Naive thymus-derived CD4-positive, alpha-beta T cell (primary cell): Measurements from ENCODE around the gene NFATC3. TPM values are rescaled to one million over a fixed set of nuclear protein-coding genes. Genes with fewer than 3 reads are reported as not detected.
A peak's percentile ranks its signal among the peaks of the same experiment; 100 is the strongest.

Experiments used
- ATAC-seq: fragments of 150-1000 bp; cut with Tn5 transposase; 2 replicates; pipeline ENCODE4 v1.10.0; 2021; ENCODE audit warnings: mild to moderate bottlenecking, moderate library complexity
- CTCF ChIA-PET: fragments of 350-600 bp; sonication (Branson Sonifier 250); formaldehyde crosslinking; loops from one replicate; lab custom pipeline; 2021; ENCODE audit warnings: antibody characterized with exemption; lab: Charles Lee
- POLR2A ChIA-PET: fragments of 350-600 bp; sonication (Branson Sonifier 250); formaldehyde crosslinking; loops from one replicate; lab custom pipeline; 2021; ENCODE audit warnings: antibody characterized with exemption, inconsistent platforms; lab: Charles Lee
- DNase-seq, 9 donors: peaks; one replicate each; pipeline versions ENCODE4 v3.0.0 to v3.0.0-alpha.2; 2020 to 2022; ENCODE audit warnings: mixed read lengths in 1 of 9
- H3K27ac ChIP-seq: one replicate; pipeline ENCODE4 v1.7.0; 2013; ENCODE audit warnings: mild to moderate bottlenecking, low read depth, low read length, moderate library complexity
- H3K27me3 ChIP-seq, 2 donors: one replicate each; pipeline ENCODE4 v1.7.0; 2013; ENCODE audit warnings: low read length in 2 of 2, mild to moderate bottlenecking in 2 of 2, moderate library complexity in 2 of 2; ENCODE audit not compliant: control insufficient read depth in 2 of 2, insufficient read depth in 2 of 2
- H3K36me3 ChIP-seq, 3 experiments: 1 replicate in 2 of 3; 2 replicates in 1 of 3; pipeline ENCODE4 v1.7.0; 2013; ENCODE audit warnings: low read length in 3 of 3, mild to moderate bottlenecking in 3 of 3, moderate library complexity in 1 of 3; ENCODE audit not compliant: insufficient read depth in 3 of 3, control insufficient read depth in 2 of 3
- H3K4me1 ChIP-seq, 2 donors: one replicate each; pipeline ENCODE4 v1.7.0; 2013; ENCODE audit warnings: low read length in 2 of 2, mild to moderate bottlenecking in 2 of 2, moderate library complexity in 1 of 2; ENCODE audit not compliant: control insufficient read depth in 2 of 2, insufficient read depth in 2 of 2
- H3K4me3 ChIP-seq: 2 replicates; pipeline ENCODE4 v1.7.0; 2013; ENCODE audit warnings: mild to moderate bottlenecking, low read length
- H3K9me3 ChIP-seq, 3 experiments: 1 replicate in 2 of 3; 2 replicates in 1 of 3; pipeline ENCODE4 v1.7.0; 2013; ENCODE audit warnings: low read length in 3 of 3; ENCODE audit not compliant: control insufficient read depth in 2 of 3
- H3K27ac Mint-ChIP-seq, 9 donors: one replicate each; pipeline ENCODE4 v1.8.0; 2020 to 2022; ENCODE audit warnings: mixed read lengths in 9 of 9, mild to moderate bottlenecking in 8 of 9, moderate library complexity in 5 of 9, inconsistent platforms in 2 of 9
- H3K27me3 Mint-ChIP-seq, 5 donors: one replicate each; pipeline ENCODE4 v1.8.0; 2021 to 2022; ENCODE audit warnings: mixed read lengths in 5 of 5, mild to moderate bottlenecking in 1 of 5
- H3K36me3 Mint-ChIP-seq, 5 donors: one replicate each; pipeline ENCODE4 v1.8.0; 2020 to 2022; ENCODE audit warnings: mixed read lengths in 5 of 5, mild to moderate bottlenecking in 3 of 5, inconsistent platforms in 1 of 5
- H3K4me1 Mint-ChIP-seq, 7 donors: one replicate each; pipeline ENCODE4 v1.8.0; 2020 to 2022; ENCODE audit warnings: mixed read lengths in 7 of 7, mild to moderate bottlenecking in 3 of 7, inconsistent platforms in 1 of 7
- H3K4me3 Mint-ChIP-seq, 10 donors: one replicate each; pipeline ENCODE4 v1.8.0; 2020 to 2022; ENCODE audit warnings: mild to moderate bottlenecking in 10 of 10, mixed read lengths in 10 of 10, moderate library complexity in 6 of 10, inconsistent platforms in 2 of 10
- H3K9me3 Mint-ChIP-seq, 11 donors: one replicate each; pipeline ENCODE4 v1.8.0; 2020 to 2022; ENCODE audit warnings: mixed read lengths in 11 of 11, mild to moderate bottlenecking in 4 of 11, inconsistent platforms in 1 of 11, moderate library complexity in 1 of 11
- intact Hi-C, 2 donors: fragments of 100-400 bp; cut with micrococcal nuclease; formaldehyde crosslinking; loops; one replicate each; pipeline ENCODE4 v1.15.1; 2023
- polyA plus RNA-seq, 2 donors: library from polyadenylated mRNA; unstranded; fragments of 300-500 nt; fragmentation: Illumina TruSeq; gene quantifications; one replicate each; pipeline ENCODE4 v1.2.3, GENCODE V29; 2021
- total RNA-seq, 6 experiments: library from RNA in 5 of 6; stranded (reverse) in 5 of 6; gene quantifications; 1 replicate in 5 of 6; 2 replicates in 1 of 6; pipeline ENCODE4 v1.2.3 and lab custom pipeline; 2021 to 2026

The NFATC3 gene
- total and polyA plus RNA-seq, 7 experiments from 2014 or later = 75.8 to 151 (median 121) TPM

DNA sequence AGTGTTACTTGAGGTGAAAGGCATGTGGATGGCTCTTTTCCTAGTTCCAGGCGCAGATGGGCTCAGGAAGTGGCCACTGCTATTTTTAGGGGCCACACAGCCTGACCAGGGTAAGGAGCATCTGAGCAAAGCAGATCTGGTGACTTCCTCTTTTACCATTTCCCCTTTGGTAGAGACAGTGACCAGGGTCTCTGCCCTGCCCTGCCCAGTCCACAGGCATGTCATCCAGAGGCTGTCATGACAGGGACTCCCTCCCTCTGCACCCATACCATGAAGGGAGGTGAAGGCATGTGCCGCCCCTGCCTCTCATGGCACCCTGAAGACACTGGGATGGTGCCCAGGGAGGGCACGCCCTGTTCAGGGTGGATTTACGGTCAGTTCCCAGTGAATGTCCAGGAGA, 162.2 kb downstream of the NFATC3 start:
- Histone ChIP-seq H3K4me3 (no peak overlapping the region), H3K27ac (no peak overlapping the region), H3K4me1 (peaks cover 13 to 14% of the 10 kb centered on the region in 2 donors), H3K36me3 (peaks cover 0 to 34% (median 0%) of the 10 kb centered on the region in 3 experiments), H3K27me3 (no peaks in the 10 kb centered on the region), H3K9me3 (no peaks in the 10 kb centered on the region)
- H3K36me3 Mint-ChIP-seq = peaks cover 0 to 16% (median 8%) of the 10 kb centered on the region in 5 donors
- H3K4me1 Mint-ChIP-seq = peaks cover 8 to 33% (median 29%) of the 10 kb centered on the region in 7 donors
- H3K4me3 Mint-ChIP-seq = peak overlapping the region in 1 of 10 donors; percentile 48
- peaks cover 0 to 2% (median 0%) of the 10 kb centered on the region in 5 donors for H3K27me3 Mint-ChIP-seq
- ChIA-PET CTCF (interaction anchor here (1.9 kb wide), 1 partner anchor 13 kb away, joined by 7 read pairs; no protein-coding TSS in a partner anchor), POLR2A (no interaction called here)
- H3K9me3 Mint-ChIP-seq = peaks cover 0 to 2% (median 0%) of the 10 kb centered on the region in 11 donors
- no peak for DNase-seq
- ATAC-seq = peak; percentile 13
- H3K27ac Mint-ChIP-seq = no peak overlapping the region
- intact Hi-C loops = loop anchor here in 1 of 2 donors (5.0 to 10.0 kb wide), 2 partner anchors 170 to 763 kb away; partner anchors contain the start of genes AGRP and ATP6V0D1

DNA sequence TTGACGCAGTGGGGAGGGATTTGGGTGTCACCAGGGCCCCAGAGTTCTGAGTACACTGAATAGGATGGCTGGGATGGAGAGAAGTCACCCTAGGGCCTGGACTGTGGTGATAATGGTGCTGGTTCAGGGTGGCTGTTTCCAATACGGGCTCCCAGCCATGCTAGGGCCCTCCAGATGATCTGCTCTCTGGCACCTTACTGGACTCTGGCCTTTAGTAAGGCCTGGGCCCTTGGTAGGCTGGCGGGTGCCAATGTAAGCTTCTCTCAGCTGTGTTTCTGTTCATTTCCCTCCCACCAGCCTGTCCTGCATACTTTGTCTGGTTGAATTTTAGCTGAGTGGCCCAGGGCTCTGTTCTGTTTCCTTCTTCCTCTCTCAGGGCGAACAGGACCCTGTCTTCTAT, 162.8 kb downstream of the NFATC3 start:
- CTCF ChIA-PET = interaction anchor here (1.5 to 1.9 kb wide), 2 partner anchors 13 to 82 kb away, joined by 5 to 7 read pairs; no protein-coding TSS in a partner anchor
- H3K27me3 ChIP-seq = no peaks in the 10 kb centered on the region
- Mint-ChIP-seq H3K4me3 (peak overlapping the region in 2 of 10 donors; percentile 13 to 64), H3K27me3 (peaks cover 0 to 2% (median 0%) of the 10 kb centered on the region in 5 donors), H3K36me3 (peaks cover 0 to 16% (median 8%) of the 10 kb centered on the region in 5 donors), H3K27ac (no peak overlapping the region), H3K9me3 (peaks cover 0 to 2% (median 0%) of the 10 kb centered on the region in 11 donors), H3K4me1 (peaks cover 8 to 33% (median 29%) of the 10 kb centered on the region in 7 donors)
- H3K4me1 ChIP-seq = peaks cover 13 to 14% of the 10 kb centered on the region in 2 donors
- intact Hi-C loops = loop anchor here in 1 of 2 donors (5.0 to 10.0 kb wide), 2 partner anchors 169 to 763 kb away; partner anchors contain the start of genes AGRP and ATP6V0D1
- H3K27ac ChIP-seq = no peak overlapping the region
- peaks cover 0 to 39% (median 0%) of the 10 kb centered on the region in 3 experiments for H3K36me3 ChIP-seq
- DNase-seq = no peak
- H3K9me3 ChIP-seq = no peaks in the 10 kb centered on the region
- H3K4me3 ChIP-seq = no peak overlapping the region
- no peak for ATAC-seq
- POLR2A ChIA-PET = no interaction called here

- ChIA-PET CTCF (interaction anchor here (1.5 to 1.9 kb wide), 2 partner anchors 11 to 80 kb away, joined by 5 to 7 read pairs; no protein-coding TSS in a partner anchor), POLR2A (no interaction called here)
- Histone ChIP-seq H3K27me3 (no peaks in the 10 kb centered on the region), H3K4me1 (peaks cover 9 to 11% of the 10 kb centered on the region in 2 donors), H3K4me3 (no peak overlapping the region), H3K36me3 (peaks cover 0 to 50% (median 0%) of the 10 kb centered on the region in 3 experiments), H3K9me3 (no peaks in the 10 kb centered on the region), H3K27ac (no peak overlapping the region)
- Mint-ChIP-seq H3K36me3 (peaks cover 0 to 16% (median 8%) of the 10 kb centered on the region in 5 donors), H3K9me3 (peaks cover 0 to 2% (median 0%) of the 10 kb centered on the region in 11 donors), H3K27ac (no peak overlapping the region), H3K4me3 (no peak overlapping the region), H3K27me3 (peaks cover 0 to 2% (median 0%) of the 10 kb centered on the region in 5 donors), H3K4me1 (peaks cover 8 to 32% (median 27%) of the 10 kb centered on the region in 7 donors)
- DNase-seq = no peak
- intact Hi-C loops = loop anchor here in 1 of 2 donors (5.0 to 10.0 kb wide), 2 partner anchors 168 to 765 kb away; partner anchors contain the start of genes AGRP and ATP6V0D1
- ATAC-seq = no peak
Measured at GRCh38 chr16:68249371-68249770, 164.2 kb downstream of the NFATC3 start.

GRCh38 chr16:68250951-68251350, 165.8 kb downstream of the NFATC3 start:
- H3K9me3 Mint-ChIP-seq = peaks cover 0 to 2% (median 0%) of the 10 kb centered on the region in 11 donors
- H3K36me3 Mint-ChIP-seq = peaks cover 0 to 23% (median 6%) of the 10 kb centered on the region in 5 donors
- H3K4me3 Mint-ChIP-seq = no peak overlapping the region
- no peak overlapping the region for H3K27ac ChIP-seq
- no peak overlapping the region for H3K4me3 ChIP-seq
- intact Hi-C loops = no loop called here
- no peaks in the 10 kb centered on the region for H3K9me3 ChIP-seq
- H3K4me1 Mint-ChIP-seq = peaks cover 8 to 21% (median 17%) of the 10 kb centered on the region in 7 donors
- H3K36me3 ChIP-seq = peaks cover 0 to 61% (median 5%) of the 10 kb centered on the region in 3 experiments
- no peak for DNase-seq
- POLR2A ChIA-PET = interaction anchor here (0.7 to 0.8 kb wide), 2 partner anchors 37 to 39 kb away, joined by 3 to 4 read pairs; no protein-coding TSS in a partner anchor
- no peaks in the 10 kb centered on the region for H3K27me3 ChIP-seq
- H3K27me3 Mint-ChIP-seq = no peaks in the 10 kb centered on the region
- H3K27ac Mint-ChIP-seq = peak overlapping the region in 1 of 9 donors; percentile 36
- peaks cover under 1 to 1% of the 10 kb centered on the region in 2 donors for H3K4me1 ChIP-seq
- CTCF ChIA-PET = no interaction called here
- no peak for ATAC-seq

GRCh38 chr16:68251832-68252231, 166.7 kb downstream of the NFATC3 start:
- no peak overlapping the region for H3K4me3 ChIP-seq
- H3K27ac Mint-ChIP-seq = peak overlapping the region in 3 of 9 donors; percentile 1 to 76 (median 13)
- H3K36me3 ChIP-seq = peaks cover 0 to 64% (median 5%) of the 10 kb centered on the region in 3 experiments
- no peaks in the 10 kb centered on the region for H3K27me3 ChIP-seq
- peaks cover 0 to 2% (median 0%) of the 10 kb centered on the region in 11 donors for H3K9me3 Mint-ChIP-seq
- CTCF ChIA-PET = interaction anchor here (1.1 to 2.0 kb wide), 2 partner anchors 10 to 77 kb away, joined by 3 to 7 read pairs; no protein-coding TSS in a partner anchor
- POLR2A ChIA-PET = interaction anchor here (0.7 to 1.1 kb wide), 2 partner anchors 9 to 38 kb away, joined by 3 to 4 read pairs; no protein-coding TSS in a partner anchor
- DNase-seq (no peak), ATAC-seq (no peak)
- H3K36me3 Mint-ChIP-seq = peaks cover 0 to 24% (median 8%) of the 10 kb centered on the region in 5 donors
- peaks cover 0 to 12% (median 8%) of the 10 kb centered on the region in 7 donors for H3K4me1 Mint-ChIP-seq
- no peaks in the 10 kb centered on the region for H3K4me1 ChIP-seq
- no peaks in the 10 kb centered on the region for H3K27me3 Mint-ChIP-seq
- H3K27ac ChIP-seq = no peak overlapping the region
- no peak overlapping the region for H3K4me3 Mint-ChIP-seq
- intact Hi-C loops = no loop called here
- H3K9me3 ChIP-seq = no peaks in the 10 kb centered on the region

GRCh38 chr16:68252383-68252782, 167.2 kb downstream of the NFATC3 start:
- DNase-seq (no peak), ATAC-seq (no peak)
- ChIA-PET POLR2A (interaction anchor here (1.1 kb wide), 1 partner anchor 9 kb away, joined by 3 read pairs; no protein-coding TSS in a partner anchor), CTCF (interaction anchor here (1.1 to 2.0 kb wide), 2 partner anchors 9 to 77 kb away, joined by 3 to 7 read pairs; no protein-coding TSS in a partner anchor)
- Mint-ChIP-seq H3K27ac (peak overlapping the region in 1 of 9 donors; percentile 44), H3K4me1 (peaks cover 2 to 14% (median 9%) of the 10 kb centered on the region in 7 donors), H3K36me3 (peaks cover 0 to 24% (median 8%) of the 10 kb centered on the region in 5 donors), H3K27me3 (no peaks in the 10 kb centered on the region), H3K4me3 (no peak overlapping the region), H3K9me3 (peaks cover 0 to 2% (median 0%) of the 10 kb centered on the region in 11 donors)
- intact Hi-C loops = no loop called here
- Histone ChIP-seq H3K27me3 (no peaks in the 10 kb centered on the region), H3K27ac (no peak overlapping the region), H3K36me3 (peaks cover 0 to 64% (median 5%) of the 10 kb centered on the region in 3 experiments), H3K4me1 (peaks cover 0 to under 1% of the 10 kb centered on the region in 2 donors), H3K9me3 (no peaks in the 10 kb centered on the region), H3K4me3 (no peak overlapping the region)
